GM21423 (cell line): ENCODE measurements around the gene SLC6A9.

Source experiments
- ATAC-seq: cut with Tn5 transposase; IDR thresholded peaks from one replicate; pipeline ENCODE4 v1.9.1; 2021; ENCODE audit warnings: mild to moderate bottlenecking, moderate library complexity; ENCODE audit not compliant: unreplicated experiment

SLC6A9 gene

GRCh38 chr1:43951021-43951985, 80.0 kb downstream of the SLC6A9 start:
- no peak for ATAC-seq

DNA sequence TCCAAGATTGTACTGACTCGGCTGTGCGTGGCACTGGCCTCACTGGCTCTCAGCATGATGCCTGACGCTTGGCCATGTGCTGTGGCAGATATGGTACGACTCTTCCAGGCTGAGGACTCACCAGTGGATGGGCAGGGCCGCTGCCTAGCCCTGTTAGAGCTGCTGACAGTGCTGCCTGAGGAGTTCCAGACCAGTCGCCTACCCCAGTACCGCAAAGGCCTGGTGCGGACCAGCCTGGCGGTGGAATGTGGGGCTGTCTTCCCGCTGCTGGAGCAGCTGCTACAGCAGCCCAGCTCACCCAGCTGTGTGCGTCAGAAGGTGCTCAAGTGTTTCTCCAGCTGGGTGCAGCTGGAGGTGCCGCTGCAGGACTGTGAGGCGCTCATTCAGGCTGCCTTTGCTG, 81.6 kb downstream of the SLC6A9 start:
- ATAC-seq, result no peak

GRCh38 chr1:43947874-43948437, 83.3 kb downstream of the SLC6A9 start:
- no peak for ATAC-seq

DNA sequence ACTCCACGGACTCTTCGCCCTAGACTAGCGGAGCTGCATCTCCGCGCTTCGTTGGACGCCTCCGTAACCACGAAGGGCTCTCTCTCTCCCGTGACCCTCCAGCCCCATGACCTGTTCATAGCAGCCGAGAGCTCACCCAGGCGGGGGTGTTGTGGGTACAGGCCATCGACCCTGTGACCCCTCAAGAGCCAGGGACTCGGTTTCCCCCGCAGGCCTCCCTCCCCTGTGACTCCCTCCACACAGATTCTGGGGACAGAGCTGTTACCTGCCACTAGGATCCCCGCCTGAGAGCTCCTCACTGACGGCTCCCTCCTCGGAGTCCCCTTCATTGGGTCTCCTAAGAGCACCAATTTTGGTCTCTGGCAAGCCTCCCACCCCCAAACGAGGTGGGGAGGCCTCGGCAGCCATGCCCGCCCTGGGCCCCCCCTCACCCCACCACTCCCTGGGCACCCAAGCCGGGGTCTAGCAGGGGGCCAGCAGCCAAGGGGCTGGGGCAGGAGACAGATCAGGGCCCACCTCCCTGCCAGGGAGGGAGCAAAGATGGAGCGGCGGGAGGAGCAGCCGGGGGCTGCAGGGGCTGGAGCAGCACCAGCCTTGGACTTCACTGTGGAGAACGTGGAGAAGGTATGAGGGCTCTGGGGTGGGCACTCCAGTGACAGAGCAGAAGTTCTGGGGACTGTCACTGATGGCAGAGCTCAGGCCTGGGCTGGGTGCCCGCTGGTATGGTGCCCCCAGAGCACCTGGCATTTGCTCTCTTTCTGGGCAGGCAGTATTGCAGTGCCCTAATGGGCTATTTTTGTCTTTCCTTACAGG, 84.0 kb downstream of the SLC6A9 start:
- no peak for ATAC-seq
